SH-SY5Y (cell line): ENCODE results near the gene KHNYN.

Experiments
- GATA2 ChIP-seq: IDR thresholded peaks from 2 replicates; pipeline ENCODE4 v1.6.1; 2011; ENCODE audit warnings: mild to moderate bottlenecking, low read depth, low read length
- GATA3 ChIP-seq: IDR thresholded peaks from 2 replicates; pipeline ENCODE4 v1.6.1; 2011; ENCODE audit warnings: low read depth, mild to moderate bottlenecking, low read length, moderate library complexity

DNA sequence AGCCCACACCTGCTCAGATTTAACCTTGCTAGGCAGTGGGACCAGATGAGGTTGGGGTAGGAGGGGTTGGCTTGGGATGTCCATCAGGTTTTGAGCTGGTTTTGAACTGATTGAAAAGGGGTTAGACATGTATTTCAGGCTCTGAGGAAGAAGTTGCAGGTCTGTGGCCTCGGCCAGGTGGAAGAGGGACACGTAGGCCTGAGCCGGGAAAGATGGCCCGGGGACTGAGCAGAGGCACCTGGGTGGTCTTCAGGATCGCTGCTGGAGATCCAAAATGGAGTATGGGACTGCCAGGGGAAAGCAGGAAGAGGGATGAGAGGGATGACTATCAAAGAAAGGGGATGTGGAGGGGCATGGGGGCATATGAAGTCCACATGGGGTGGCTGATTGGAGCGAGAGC lies 23.3 kb upstream of the KHNYN start:
- TF ChIP-seq GATA2 (no peak), GATA3 (no peak)
